GM23248 (cell line): Measurements from ENCODE around the gene ST6GALNAC3. TPM values are rescaled to one million over a fixed set of nuclear protein-coding genes. Genes with fewer than 3 reads are reported as not detected.

Experiments
- DNase-seq: peaks from one replicate; pipeline ENCODE4 v3.0.0-alpha.2; 2015
- H2AFZ ChIP-seq: fragments of 200-600 bp; sonication (generic); 2 replicates; pipeline ENCODE4 v1.6.1; 2016; ENCODE audit warnings: antibody characterized with exemption
- H3F3A ChIP-seq: fragments of 200-600 bp; sonication (generic); 2 replicates; pipeline ENCODE4 v1.6.1; 2016; ENCODE audit warnings: mild to moderate bottlenecking, antibody characterized with exemption, mixed run types; ENCODE audit not compliant: insufficient read depth
- H3K27ac ChIP-seq: fragments of 200-600 bp; sonication (generic); 2 replicates; pipeline ENCODE4 v1.5.1; 2016; ENCODE audit warnings: mild to moderate bottlenecking
- H3K27me3 ChIP-seq: fragments of 200-600 bp; sonication (generic); replicated peaks from 2 replicates; pipeline ENCODE4 v1.6.1; 2016; ENCODE audit warnings: mild to moderate bottlenecking; ENCODE audit not compliant: insufficient read depth
- H3K36me3 ChIP-seq: fragments of 200-600 bp; sonication (generic); 2 replicates; pipeline ENCODE4 v1.6.1; 2016; ENCODE audit warnings: low read depth, mild to moderate bottlenecking
- H3K4me1 ChIP-seq: fragments of 200-600 bp; sonication (generic); 2 replicates; pipeline ENCODE4 v1.6.1; 2016; ENCODE audit warnings: mild to moderate bottlenecking; ENCODE audit not compliant: insufficient read depth
- H3K4me2 ChIP-seq: fragments of 200-600 bp; sonication (generic); one replicate; pipeline ENCODE4 v1.6.1; 2016; ENCODE audit warnings: mild to moderate bottlenecking; ENCODE audit not compliant: unreplicated experiment
- H3K4me3 ChIP-seq: fragments of 200-600 bp; sonication (generic); 2 replicates; pipeline ENCODE4 v1.5.1; 2016; ENCODE audit warnings: mild to moderate bottlenecking
- H3K79me2 ChIP-seq: fragments of 200-600 bp; sonication (generic); 2 replicates; pipeline ENCODE4 v1.6.1; 2016; ENCODE audit warnings: mild to moderate bottlenecking; ENCODE audit not compliant: insufficient read depth
- H3K9ac ChIP-seq: fragments of 200-600 bp; sonication (generic); 2 replicates; pipeline ENCODE4 v1.6.1; 2016; ENCODE audit warnings: mild to moderate bottlenecking
- H3K9me2 ChIP-seq: fragments of 200-600 bp; sonication (generic); 2 replicates; pipeline ENCODE4 v1.6.1; 2016; ENCODE audit warnings: mixed run types, mild to moderate bottlenecking, moderate library complexity; ENCODE audit not compliant: insufficient read depth
- H3K9me3 ChIP-seq: fragments of 200-600 bp; sonication (generic); one replicate; pipeline ENCODE4 v1.6.1; 2017; ENCODE audit warnings: low read depth
- H4K20me1 ChIP-seq: fragments of 200-600 bp; sonication (generic); 2 replicates; pipeline ENCODE4 v1.6.0; 2016; ENCODE audit not compliant: insufficient read depth
- EZH2 ChIP-seq: fragments of 200-600 bp; sonication (generic); IDR thresholded peaks from 2 replicates; pipeline ENCODE4 v1.6.1; 2018; ENCODE audit warnings: antibody characterized with exemption, mild to moderate bottlenecking; ENCODE audit not compliant: insufficient read depth, poor library complexity, severe bottlenecking
- EZH2phosphoT487 ChIP-seq: fragments of 200-600 bp; sonication (generic); IDR thresholded peaks from 2 replicates; pipeline ENCODE4 v1.6.1; 2018; ENCODE audit warnings: antibody characterized with exemption, moderate library complexity, mild to moderate bottlenecking, low read depth; ENCODE audit not compliant: insufficient read depth
- WGBS, 2 experiments: methylation state at CpG; one replicate each; pipeline ENCODE4 v1.1.6; 2015 to 2017; ENCODE audit warnings: low lambda C conversion rate in 2 of 2, low coverage in 1 of 2; ENCODE audit errors: missing lambda C conversion rate in 2 of 2; 5-methylcytosine and 5-hydroxymethylcytosine counted together
- in situ Hi-C: fragments of 300-500 bp; cut with MboI; formaldehyde crosslinking; loops from 2 replicates; pipeline ENCODE4 v1.15.0; 2020
- polyA plus RNA-seq: library from polyadenylated mRNA; unstranded; fragments of >200 nt; fragmentation: Nextera tagmentation; extraction: Ambion mirVana; gene quantifications from 2 replicates; pipeline ENCODE4 v1.2.1, GENCODE V29; 2016
- total RNA-seq: library from RNA; depleted of rRNA; stranded (reverse); fragments of >200 nt; shearing (Covaris generic); gene quantifications from 2 replicates; pipeline ENCODE4 v1.2.3, GENCODE V29; 2014

Gene ST6GALNAC3
- total and polyA plus RNA-seq, 2 experiments from 2014 or later = not detected

DNA sequence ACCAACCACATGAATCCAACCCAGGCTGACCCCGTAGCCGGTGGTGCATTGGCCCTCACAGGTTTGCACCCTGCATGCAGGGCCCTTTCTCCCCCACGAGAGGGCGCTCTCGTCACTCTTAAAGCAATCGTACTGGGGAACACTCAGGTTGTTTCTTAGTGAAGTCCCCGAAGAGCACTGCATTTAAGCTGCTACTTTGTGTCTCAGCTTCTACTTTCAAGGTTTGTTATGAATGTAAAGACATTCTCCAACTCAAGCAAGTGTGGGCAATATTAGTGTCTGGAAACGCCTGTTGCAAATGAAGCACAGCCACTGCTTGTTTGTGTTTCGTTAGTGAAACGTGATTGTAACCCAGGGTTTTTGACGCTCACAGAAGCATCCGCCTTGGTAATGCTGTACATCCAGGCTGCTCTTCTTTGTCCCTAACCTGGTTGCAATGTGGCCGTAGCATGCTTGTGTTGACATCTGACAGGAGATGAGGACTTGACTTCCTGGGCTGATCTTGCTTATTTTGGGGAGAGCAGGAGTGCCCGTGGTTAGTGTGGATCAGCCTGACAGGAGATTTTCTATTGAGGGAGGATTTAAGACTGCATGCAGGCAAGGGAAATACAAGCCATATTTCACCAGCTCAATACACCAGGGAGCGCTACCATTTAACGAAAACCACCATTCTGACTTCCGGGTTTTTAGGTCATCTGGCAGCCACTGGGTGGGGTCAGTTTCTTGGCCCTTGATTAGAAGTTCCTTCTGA lies 79.8 kb downstream of the ST6GALNAC3 start:
- H3F3A ChIP-seq = peaks cover 6% of the 10 kb centered on the region; the same call in 1 of the 2 replicates
- in situ Hi-C loops = loop anchor here (10.0 to 25.0 kb wide), 2 partner anchors 970 to 1533 kb away; partner anchors contain the start of gene ZZZ3
- H3K4me2 ChIP-seq = peak overlapping the region; percentile 98
- H3K4me3 ChIP-seq = peak overlapping the region; percentile 80
- H3K9me3 ChIP-seq = no peaks in the 10 kb centered on the region
- no peaks in the 10 kb centered on the region for H3K9me2 ChIP-seq
- no peak overlapping the region for H3K27ac ChIP-seq
- DNase-seq = peak; percentile 82
- no peaks in the 10 kb centered on the region for H3K79me2 ChIP-seq
- no peaks in the 10 kb centered on the region for H3K27me3 ChIP-seq
- H4K20me1 ChIP-seq = no peaks in the 10 kb centered on the region
- 1 to 4% methylated on average over 17 of the region's 17 CpGs for WGBS, 2 experiments
- H2AFZ ChIP-seq = peak overlapping the region; percentile 98
- H3K9ac ChIP-seq = peak overlapping the region; percentile 52
- peaks cover 4% of the 10 kb centered on the region; the same call in 1 of the 2 replicates for H3K4me1 ChIP-seq
- no peak for TF ChIP-seq EZH2phosphoT487
- no peak for TF ChIP-seq EZH2
- H3K36me3 ChIP-seq = no peaks in the 10 kb centered on the region

DNA sequence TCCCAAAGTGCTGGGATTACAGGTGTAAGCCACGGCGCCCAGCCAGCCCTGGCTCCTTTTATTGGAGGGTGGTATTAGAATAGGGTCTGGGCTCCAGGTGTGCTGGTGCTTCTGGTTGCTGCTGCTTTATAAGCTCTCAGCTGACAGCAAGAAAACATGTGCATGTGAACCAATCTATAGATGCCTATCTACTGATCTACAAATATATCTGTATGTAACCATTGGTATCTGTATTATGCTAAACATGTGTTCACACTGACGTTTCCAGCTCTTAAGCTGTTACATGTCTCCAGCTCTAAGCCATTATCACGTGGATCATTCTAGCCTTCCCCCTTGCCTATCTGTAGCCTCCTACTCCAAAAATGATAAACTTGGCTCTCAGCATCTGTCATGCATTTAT lies 82.4 kb downstream of the ST6GALNAC3 start:
- Histone ChIP-seq H2AFZ (no peak overlapping the region), H3K79me2 (no peaks in the 10 kb centered on the region), H3K4me3 (no peak overlapping the region), H4K20me1 (no peaks in the 10 kb centered on the region), H3K4me2 (no peak overlapping the region), H3F3A (peaks cover 6% of the 10 kb centered on the region; the same call in 1 of the 2 replicates), H3K27ac (no peak overlapping the region), H3K27me3 (no peaks in the 10 kb centered on the region), H3K36me3 (no peaks in the 10 kb centered on the region), H3K4me1 (peaks cover 4% of the 10 kb centered on the region; the same call in 1 of the 2 replicates), H3K9me2 (no peaks in the 10 kb centered on the region), H3K9ac (no peak overlapping the region), H3K9me3 (no peaks in the 10 kb centered on the region)
- no peak for DNase-seq
- in situ Hi-C loops = loop anchor here (10.0 to 25.0 kb wide), 2 partner anchors 968 to 1530 kb away; partner anchors contain the start of gene ZZZ3
- 69 to 70% methylated on average over 4 of the region's 4 CpGs for WGBS, 2 experiments
- no peak for TF ChIP-seq EZH2
- no peak for TF ChIP-seq EZH2phosphoT487

DNA sequence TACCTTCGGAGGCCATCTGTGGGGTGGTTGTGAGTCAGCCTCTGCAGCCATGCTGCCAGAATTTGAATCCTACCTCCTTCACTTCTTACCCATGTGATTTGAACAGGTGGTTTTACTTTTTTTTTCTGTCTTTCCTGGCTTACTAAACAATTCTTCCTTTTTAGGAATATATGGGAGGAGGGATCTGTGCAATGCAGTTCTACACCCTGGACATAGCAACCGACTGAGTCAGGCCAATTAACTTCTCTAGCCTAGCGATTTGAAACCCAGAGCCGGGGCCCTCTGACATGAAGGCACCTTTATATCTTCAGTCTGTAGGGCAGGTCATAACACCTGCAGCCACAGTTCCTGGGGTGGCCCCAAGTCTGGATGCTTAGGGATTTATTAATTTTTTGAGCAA lies 83.6 kb downstream of the ST6GALNAC3 start:
- in situ Hi-C loops = loop anchor here (10.0 to 25.0 kb wide), 2 partner anchors 967 to 1529 kb away; partner anchors contain the start of gene ZZZ3
- Histone ChIP-seq H3K4me1 (peaks cover 4% of the 10 kb centered on the region; the same call in 1 of the 2 replicates), H2AFZ (no peak overlapping the region), H3K4me3 (no peak overlapping the region), H3K27ac (no peak overlapping the region), H3K79me2 (no peaks in the 10 kb centered on the region), H3K9ac (no peak overlapping the region), H3K36me3 (no peaks in the 10 kb centered on the region), H3K4me2 (no peak overlapping the region), H3K27me3 (no peaks in the 10 kb centered on the region), H4K20me1 (no peaks in the 10 kb centered on the region), H3K9me2 (no peaks in the 10 kb centered on the region), H3K9me3 (no peaks in the 10 kb centered on the region), H3F3A (peaks cover 6% of the 10 kb centered on the region; the same call in 1 of the 2 replicates)
- TF ChIP-seq EZH2 (no peak), EZH2phosphoT487 (no peak)
- DNase-seq = no peak
- WGBS, 2 experiments = 70 to 72% methylated on average over 4 of the region's 4 CpGs

DNA sequence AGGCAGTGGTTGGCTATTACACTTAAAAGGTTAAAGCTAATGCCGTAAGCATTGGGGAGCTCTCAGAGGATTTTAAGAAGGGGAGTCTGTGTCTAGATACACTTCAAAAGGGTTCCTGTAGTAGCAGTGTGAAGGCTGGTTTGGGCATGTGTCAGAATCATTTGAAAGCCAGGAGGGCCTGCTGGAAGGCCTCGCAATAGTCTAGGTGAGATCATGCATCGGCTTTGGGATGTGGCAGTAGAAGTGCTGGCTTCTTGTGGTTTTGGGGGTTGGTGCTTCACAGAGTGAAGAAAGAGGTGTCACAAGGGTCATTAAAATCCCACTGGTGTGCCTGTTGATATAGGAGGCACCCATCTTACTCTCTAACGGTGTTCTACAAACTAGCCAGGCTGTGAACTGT lies 85.7 kb downstream of the ST6GALNAC3 start:
- no peak overlapping the region for H3K4me2 ChIP-seq
- H3K4me3 ChIP-seq = no peak overlapping the region
- no peaks in the 10 kb centered on the region for H3K36me3 ChIP-seq
- H3K9me3 ChIP-seq = no peaks in the 10 kb centered on the region
- TF ChIP-seq EZH2phosphoT487 (no peak), EZH2 (no peak)
- in situ Hi-C loops = loop anchor here (25.0 kb wide), 1 partner anchor 1527 kb away; the partner anchor contains the start of gene ZZZ3
- no peaks in the 10 kb centered on the region for H3K27me3 ChIP-seq
- H3K79me2 ChIP-seq = no peaks in the 10 kb centered on the region
- H3K9ac ChIP-seq = no peak overlapping the region
- no peak overlapping the region for H2AFZ ChIP-seq
- no peaks in the 10 kb centered on the region for H3K9me2 ChIP-seq
- H3K27ac ChIP-seq = no peak overlapping the region
- no peaks in the 10 kb centered on the region for H4K20me1 ChIP-seq
- H3F3A ChIP-seq = no peaks in the 10 kb centered on the region
- DNase-seq = no peak
- no peaks in the 10 kb centered on the region for H3K4me1 ChIP-seq
- 65 to 69% methylated on average over 4 of the region's 4 CpGs for WGBS, 2 experiments
